Measurements from ENCODE around the gene LAIR1. TPM values are rescaled to one million over a fixed set of nuclear protein-coding genes. Genes with fewer than 3 reads are reported as not detected.

Gene LAIR1
- total RNA-seq, 1 donor from 2014 or later, result not detected

DNA sequence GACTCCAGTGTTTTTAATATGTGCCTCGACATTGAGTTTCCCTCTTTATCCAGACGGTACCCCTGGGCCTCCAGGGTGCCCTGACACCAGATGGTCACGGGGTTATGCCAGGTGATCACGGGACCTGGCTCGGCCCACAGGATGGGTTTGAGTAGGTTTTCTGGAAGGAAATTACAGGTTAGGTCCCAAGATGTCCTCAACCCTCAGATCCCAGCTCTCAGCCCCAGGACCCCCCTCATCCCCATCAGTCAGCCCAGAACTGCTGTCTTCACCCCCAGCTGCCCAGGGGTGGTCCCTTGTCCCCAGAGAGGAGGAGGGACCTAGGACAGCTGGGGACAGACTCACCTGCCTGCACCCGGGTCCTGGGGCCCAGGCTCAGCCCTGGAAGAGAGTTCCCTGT, 26.2 kb downstream of the LAIR1 start:
- Mint-ChIP-seq H3K4me3 (ENCODE audit: unreplicated experiment) (no peak overlapping the region), H3K27me3 (ENCODE audit: low read depth) (peaks cover 9% of the 10 kb centered on the region), H3K27ac (ENCODE audit: unreplicated experiment) (no peak overlapping the region), H3K9me3 (ENCODE audit: low read depth) (peaks cover 5% of the 10 kb centered on the region), H3K36me3 (ENCODE audit: low read depth) (no peaks in the 10 kb centered on the region), H3K4me1 (ENCODE audit: low read depth) (no peaks in the 10 kb centered on the region)
- no peak for DNase-seq (ENCODE audit: low spot score)
- TF ChIP-seq, protein P1, sequence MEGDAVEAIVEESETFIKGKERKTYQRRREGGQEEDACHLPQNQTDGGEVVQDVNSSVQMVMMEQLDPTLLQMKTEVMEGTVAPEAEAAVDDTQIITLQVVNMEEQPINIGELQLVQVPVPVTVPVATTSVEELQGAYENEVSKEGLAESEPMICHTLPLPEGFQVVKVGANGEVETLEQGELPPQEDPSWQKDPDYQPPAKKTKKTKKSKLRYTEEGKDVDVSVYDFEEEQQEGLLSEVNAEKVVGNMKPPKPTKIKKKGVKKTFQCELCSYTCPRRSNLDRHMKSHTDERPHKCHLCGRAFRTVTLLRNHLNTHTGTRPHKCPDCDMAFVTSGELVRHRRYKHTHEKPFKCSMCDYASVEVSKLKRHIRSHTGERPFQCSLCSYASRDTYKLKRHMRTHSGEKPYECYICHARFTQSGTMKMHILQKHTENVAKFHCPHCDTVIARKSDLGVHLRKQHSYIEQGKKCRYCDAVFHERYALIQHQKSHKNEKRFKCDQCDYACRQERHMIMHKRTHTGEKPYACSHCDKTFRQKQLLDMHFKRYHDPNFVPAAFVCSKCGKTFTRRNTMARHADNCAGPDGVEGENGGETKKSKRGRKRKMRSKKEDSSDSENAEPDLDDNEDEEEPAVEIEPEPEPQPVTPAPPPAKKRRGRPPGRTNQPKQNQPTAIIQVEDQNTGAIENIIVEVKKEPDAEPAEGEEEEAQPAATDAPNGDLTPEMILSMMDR (IDR thresholded peaks at IDR 0.05), result no peak

DNA sequence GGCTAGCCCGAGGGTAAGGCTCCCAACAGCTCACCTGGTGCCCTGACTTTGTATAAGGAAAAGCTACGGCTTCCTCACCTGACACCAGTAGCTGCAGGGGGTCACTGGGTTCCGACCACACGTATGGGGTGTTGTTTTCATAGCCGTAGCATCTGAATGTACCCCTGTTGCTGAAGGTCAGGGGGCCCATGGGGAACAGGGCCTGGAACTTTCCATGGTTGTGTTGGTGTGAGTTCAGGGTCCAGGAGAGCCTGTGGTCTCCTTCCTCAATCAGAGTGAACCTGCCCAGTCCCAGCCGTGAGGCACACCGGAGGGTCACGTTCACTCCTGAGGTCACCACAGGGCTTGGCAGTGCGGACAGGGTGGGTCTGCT, 26.9 kb downstream of the LAIR1 start:
- Mint-ChIP-seq H3K4me3 (ENCODE audit: unreplicated experiment) (no peak overlapping the region), H3K4me1 (ENCODE audit: low read depth) (no peaks in the 10 kb centered on the region), H3K36me3 (ENCODE audit: low read depth) (no peaks in the 10 kb centered on the region), H3K27ac (ENCODE audit: unreplicated experiment) (no peak overlapping the region), H3K9me3 (ENCODE audit: low read depth) (peaks cover 2% of the 10 kb centered on the region), H3K27me3 (ENCODE audit: low read depth) (peaks cover 12% of the 10 kb centered on the region)
- no peak for DNase-seq (ENCODE audit: low spot score)
- TF ChIP-seq, protein P1 (IDR thresholded peaks at IDR 0.05), result no peak

DNA sequence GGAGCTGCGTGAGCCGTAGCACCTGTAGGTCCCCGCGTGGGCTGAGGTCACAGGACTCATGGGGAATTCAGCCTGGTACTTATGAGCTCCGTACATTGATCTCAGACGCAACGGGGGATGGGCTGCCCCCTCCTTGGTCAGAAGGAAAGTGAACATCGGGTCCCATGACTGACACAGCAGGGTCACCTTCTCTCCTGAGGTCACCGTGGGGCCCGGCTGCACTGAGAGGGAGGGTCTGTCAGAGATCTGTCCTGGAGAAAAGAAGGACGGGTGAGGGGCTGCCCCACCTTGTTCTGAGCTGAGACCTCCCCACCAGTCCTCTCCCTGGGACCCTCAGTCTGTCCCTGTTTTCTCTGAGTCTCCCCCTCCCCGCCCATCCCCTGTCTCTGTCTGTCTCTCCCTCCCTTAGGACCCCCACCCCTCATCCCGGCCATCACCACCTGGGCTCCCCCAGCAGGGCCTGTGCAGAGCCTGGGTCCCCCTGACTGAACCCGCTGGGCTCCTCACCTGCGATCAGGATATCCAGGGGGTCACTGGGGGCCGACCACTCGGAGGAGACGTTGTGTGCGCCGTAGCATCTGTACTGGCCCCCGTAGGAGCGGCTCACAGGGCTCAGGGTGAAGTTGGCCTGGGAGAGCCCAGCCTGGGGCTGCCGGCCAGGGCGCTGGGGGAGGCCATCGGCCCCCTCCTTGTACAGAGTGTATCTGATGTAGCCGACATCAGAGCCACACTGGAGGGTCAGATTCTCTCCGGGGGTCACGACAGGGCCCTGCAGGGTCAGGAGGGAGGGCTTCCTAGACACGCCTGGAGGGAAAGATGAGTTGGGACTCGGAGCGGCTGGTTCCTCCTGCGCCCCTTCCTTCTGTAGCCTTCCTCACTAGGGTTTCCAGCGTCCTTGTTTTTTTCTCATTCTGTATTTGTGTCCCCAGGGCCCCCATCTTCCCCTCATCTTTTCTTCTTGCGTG, 27.6 kb downstream of the LAIR1 start:
- no peak overlapping the region for H3K27ac Mint-ChIP-seq (ENCODE audit: unreplicated experiment)
- peaks cover 15% of the 10 kb centered on the region for H3K27me3 Mint-ChIP-seq (ENCODE audit: low read depth)

DNA sequence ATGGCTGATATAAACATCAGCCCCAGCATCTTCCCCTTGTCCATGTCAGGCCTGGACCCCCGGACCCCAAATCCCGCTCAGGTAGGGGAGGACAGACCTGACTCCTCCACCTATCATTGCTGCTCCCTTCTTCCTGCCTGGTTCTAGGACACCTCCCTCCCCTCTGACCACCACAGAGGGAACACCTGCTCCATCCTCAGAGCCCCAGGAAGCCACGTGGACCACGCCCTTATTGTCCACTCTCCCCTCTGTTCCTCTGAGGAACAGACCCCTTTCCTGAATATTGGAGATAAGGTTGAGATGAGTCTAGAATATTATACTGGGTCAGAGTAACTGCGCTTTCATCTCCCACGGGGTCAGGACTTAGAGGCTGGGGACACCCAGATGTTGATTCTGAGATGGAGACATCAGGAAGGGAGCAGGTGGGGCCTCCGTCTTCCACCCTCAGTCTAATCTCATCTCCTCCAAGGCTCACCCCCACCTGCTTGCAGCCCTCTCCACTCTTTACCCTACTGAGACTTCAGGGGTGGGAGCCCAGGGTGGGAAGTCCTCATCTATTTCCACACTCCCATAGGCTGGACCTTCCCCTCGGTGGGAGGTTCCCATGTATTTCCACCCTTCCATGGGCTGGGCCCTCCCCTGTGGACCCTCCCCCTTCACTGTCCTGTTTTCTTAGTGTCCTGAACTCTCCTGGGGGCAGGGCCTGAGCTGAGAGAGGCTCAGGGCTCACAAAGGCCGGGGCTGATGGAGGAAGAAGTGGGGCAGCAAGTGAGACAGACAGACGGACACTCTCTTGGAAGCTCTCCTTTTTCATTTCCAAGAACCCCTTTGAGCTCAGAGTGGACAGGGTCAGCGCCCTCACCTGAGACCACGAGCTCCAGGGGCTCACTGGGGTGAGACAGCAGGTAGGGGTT, 28.5 kb downstream of the LAIR1 start:
- H3K4me1 Mint-ChIP-seq (ENCODE audit: low read depth), result no peaks in the 10 kb centered on the region
- H3K27me3 Mint-ChIP-seq (ENCODE audit: low read depth), result peaks cover 15% of the 10 kb centered on the region
- DNase-seq (ENCODE audit: low spot score), result no peak
- no peak overlapping the region for H3K4me3 Mint-ChIP-seq (ENCODE audit: unreplicated experiment)
- H3K27ac Mint-ChIP-seq (ENCODE audit: unreplicated experiment), result no peak overlapping the region
- no peaks in the 10 kb centered on the region for H3K9me3 Mint-ChIP-seq (ENCODE audit: low read depth)
- H3K36me3 Mint-ChIP-seq (ENCODE audit: low read depth), result no peaks in the 10 kb centered on the region
- TF ChIP-seq, protein P1 (IDR thresholded peaks at IDR 0.05), result no peak

More for the DNA sequence above, 27.6 kb downstream of the LAIR1 start:
- no peak overlapping the region for H3K4me3 Mint-ChIP-seq (ENCODE audit: unreplicated experiment)
- no peaks in the 10 kb centered on the region for H3K4me1 Mint-ChIP-seq (ENCODE audit: low read depth)
- TF ChIP-seq, protein P1 (IDR thresholded peaks at IDR 0.05), result no peak
- peaks cover 2% of the 10 kb centered on the region for H3K9me3 Mint-ChIP-seq (ENCODE audit: low read depth)
- DNase-seq (ENCODE audit: low spot score), result no peak
- H3K36me3 Mint-ChIP-seq (ENCODE audit: low read depth), result no peaks in the 10 kb centered on the region

DNA sequence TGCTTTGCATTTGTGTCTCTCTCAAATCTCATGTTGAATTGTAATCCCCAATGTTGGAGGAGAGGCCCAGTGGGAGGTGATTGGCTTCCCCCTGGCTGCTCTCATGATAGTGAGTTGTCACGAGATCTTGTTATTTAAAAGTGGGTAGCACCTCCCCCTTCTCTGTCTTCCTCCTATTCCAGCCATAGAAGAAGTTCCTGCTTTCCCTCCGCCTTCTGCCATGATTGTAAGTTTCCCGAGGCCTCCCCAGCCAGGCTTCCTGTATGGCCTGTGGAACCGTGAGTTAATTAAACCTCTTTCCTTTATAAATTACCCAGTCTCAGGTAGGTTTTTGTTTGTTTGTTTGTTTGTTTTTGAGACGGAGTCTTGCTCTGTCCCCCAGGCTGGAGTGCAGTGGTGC, 29.6 kb downstream of the LAIR1 start:
- Mint-ChIP-seq H3K4me3 (ENCODE audit: unreplicated experiment) (no peak overlapping the region), H3K27me3 (ENCODE audit: low read depth) (peaks cover 15% of the 10 kb centered on the region), H3K4me1 (ENCODE audit: low read depth) (no peaks in the 10 kb centered on the region), H3K36me3 (ENCODE audit: low read depth) (no peaks in the 10 kb centered on the region), H3K9me3 (ENCODE audit: low read depth) (no peaks in the 10 kb centered on the region), H3K27ac (ENCODE audit: unreplicated experiment) (no peak overlapping the region)
- no peak for DNase-seq (ENCODE audit: low spot score)
- TF ChIP-seq, protein P1 (IDR thresholded peaks at IDR 0.05), result no peak
